ENCODE results near the gene NR2F1-AS1. TPM values are rescaled to one million over a fixed set of nuclear protein-coding genes. Genes with fewer than 3 reads are reported as not detected.

Gene NR2F1-AS1
- total and polyA plus RNA-seq, 3 donors from 2014 or later, result 15.6 to 24.8 (median 20.6) TPM

- Histone ChIP-seq H3K4me3 (no peak overlapping the region), H3K36me3 (ENCODE audit: low read depth, missing control alignments) (no peaks in the 10 kb centered on the region), H3K27ac (no peak overlapping the region), H3K27me3 (no peaks in the 10 kb centered on the region), H3K4me1 (no peaks in the 10 kb centered on the region), H3K9me3 (no peaks in the 10 kb centered on the region)
- no peak for DNase-seq
- intact Hi-C loops (cut with DNase I; ENCODE audit: low total_unique reads), result no loop called here
- TF ChIP-seq CTCF (IDR thresholded peaks at IDR 0.05) (no peak), POLR2A (IDR thresholded peaks at IDR 0.05) (no peak)
- 90 to 97% methylated on average over 2 of the region's 2 CpGs for WGBS, 2 donors
Measured at GRCh38 chr5:93371893-93372292, 209.1 kb downstream of the NR2F1-AS1 start.

GRCh38 chr5:93364378-93364777 lies 216.6 kb downstream of the NR2F1-AS1 start:
- intact Hi-C loops (cut with DNase I; ENCODE audit: low total_unique reads), result no loop called here
- 73 to 74% methylated on average over 2 of the region's 2 CpGs for WGBS, 2 donors

GRCh38 chr5:93360436-93361088 lies 220.5 kb downstream of the NR2F1-AS1 start:
- no peak overlapping the region for H3K4me3 ChIP-seq
- no peak for DNase-seq
- WGBS, 2 donors, result 74 to 87% methylated on average over 5 of the region's 5 CpGs
- H3K27me3 ChIP-seq, result no peaks in the 10 kb centered on the region
- TF ChIP-seq CTCF (IDR thresholded peaks at IDR 0.05) (no peak), POLR2A (IDR thresholded peaks at IDR 0.05) (no peak)
- no peaks in the 10 kb centered on the region for H3K36me3 ChIP-seq (ENCODE audit: low read depth, missing control alignments)
- no peak overlapping the region for H3K27ac ChIP-seq
- H3K9me3 ChIP-seq, result no peaks in the 10 kb centered on the region
- H3K4me1 ChIP-seq, result no peaks in the 10 kb centered on the region
- intact Hi-C loops (cut with DNase I; ENCODE audit: low total_unique reads), result no loop called here

More at GRCh38 chr5:93364378-93364777, 216.6 kb downstream of the NR2F1-AS1 start:
- H3K27me3 ChIP-seq, result no peaks in the 10 kb centered on the region
- no peak for TF ChIP-seq CTCF (IDR thresholded peaks at IDR 0.05)
- no peak for TF ChIP-seq POLR2A (IDR thresholded peaks at IDR 0.05)
- no peaks in the 10 kb centered on the region for H3K4me1 ChIP-seq
- no peaks in the 10 kb centered on the region for H3K36me3 ChIP-seq (ENCODE audit: low read depth, missing control alignments)
- no peak overlapping the region for H3K4me3 ChIP-seq
- H3K9me3 ChIP-seq, result no peaks in the 10 kb centered on the region
- no peak overlapping the region for H3K27ac ChIP-seq
- DNase-seq, result no peak

GRCh38 chr5:93359960-93360305 lies 221.1 kb downstream of the NR2F1-AS1 start:
- Histone ChIP-seq H3K27me3 (no peaks in the 10 kb centered on the region), H3K4me3 (no peak overlapping the region), H3K4me1 (no peaks in the 10 kb centered on the region), H3K27ac (no peak overlapping the region), H3K9me3 (no peaks in the 10 kb centered on the region), H3K36me3 (ENCODE audit: low read depth, missing control alignments) (no peaks in the 10 kb centered on the region)
- intact Hi-C loops (cut with DNase I; ENCODE audit: low total_unique reads), result no loop called here
- no peak for TF ChIP-seq CTCF (IDR thresholded peaks at IDR 0.05)
- TF ChIP-seq POLR2A (IDR thresholded peaks at IDR 0.05), result no peak
- WGBS, 2 donors, result 73 to 74% methylated on average over 5 of the region's 5 CpGs
- no peak for DNase-seq

MicroRNA genes within 50 kb of the gene (microRNA counts, 767-probe panel; counts per million panel counts)
- microRNA hsa-miR-2277-3p, result 0 to 152 counts per million in 2 donors
- microRNA hsa-miR-2277-5p, result 0 to 152 counts per million in 2 donors

Other genes with a start within 250 kb of the NR2F1-AS1 start
- gene NR2F1, start 2.0 kb upstream of the NR2F1-AS1 start, total RNA-seq, result 10 to 100 TPM; 16.0 to 22.7 TPM
- 16.9 TPM for gene NR2F1, start 2.0 kb upstream of the NR2F1-AS1 start, polyA plus RNA-seq (ENCODE audit: insufficient read depth, low read depth, low replicate concordance)
- 1 to 10 TPM; 6.5 TPM for gene POU5F2, start 160.4 kb upstream of the NR2F1-AS1 start, total RNA-seq
- gene POU5F2, start 160.4 kb upstream of the NR2F1-AS1 start, polyA plus RNA-seq (ENCODE audit: insufficient read depth, low read depth, low replicate concordance), result 5.2 TPM